Effector memory CD4-positive, alpha-beta T cell (primary cell): ENCODE results near the gene PLEKHJ1.

Experiments
- DNase-seq, 3 donors: peaks; one replicate each; pipeline ENCODE4 v3.0.0-alpha.2; 2020
- H3K27ac ChIP-seq: 2 replicates; pipeline ENCODE4 v1.7.0; 2013; ENCODE audit warnings: mild to moderate bottlenecking, low read length, moderate library complexity; ENCODE audit not compliant: insufficient read depth, poor library complexity, severe bottlenecking
- H3K27me3 ChIP-seq: replicated peaks from 2 replicates; pipeline ENCODE4 v1.7.0; 2013; ENCODE audit warnings: mild to moderate bottlenecking, low read length; ENCODE audit not compliant: insufficient read depth, control insufficient read depth, poor library complexity, severe bottlenecking
- H3K36me3 ChIP-seq: 2 replicates; pipeline ENCODE4 v1.7.0; 2013; ENCODE audit warnings: mild to moderate bottlenecking, low read length, moderate library complexity; ENCODE audit not compliant: control insufficient read depth, insufficient read depth
- H3K4me1 ChIP-seq: 2 replicates; pipeline ENCODE4 v1.7.0; 2013; ENCODE audit warnings: low read length, mild to moderate bottlenecking; ENCODE audit not compliant: control insufficient read depth, insufficient read depth, poor library complexity, severe bottlenecking
- H3K4me3 ChIP-seq: 2 replicates; pipeline ENCODE4 v1.7.0; 2013; ENCODE audit warnings: low read length, low read depth, mild to moderate bottlenecking; ENCODE audit not compliant: insufficient read depth, poor library complexity, severe bottlenecking
- H3K9me3 ChIP-seq: 2 replicates; pipeline ENCODE4 v1.7.0; 2013; ENCODE audit warnings: mild to moderate bottlenecking, low read length, moderate library complexity; ENCODE audit not compliant: control insufficient read depth

Gene PLEKHJ1

GRCh38 chr19:2217591-2217990 lies 18.5 kb downstream of the PLEKHJ1 start:
- Histone ChIP-seq H3K4me1 (peaks cover 7% of the 10 kb centered on the region), H3K9me3 (no peaks in the 10 kb centered on the region), H3K4me3 (no peak overlapping the region), H3K27ac (no peak overlapping the region), H3K27me3 (no peaks in the 10 kb centered on the region), H3K36me3 (peaks cover 47% of the 10 kb centered on the region)
- DNase-seq = no peak

GRCh38 chr19:2216361-2217225 lies 19.5 kb downstream of the PLEKHJ1 start:
- Histone ChIP-seq H3K4me3 (no peak overlapping the region), H3K9me3 (no peaks in the 10 kb centered on the region), H3K36me3 (peaks cover 49% of the 10 kb centered on the region), H3K4me1 (peaks cover 7% of the 10 kb centered on the region), H3K27me3 (no peaks in the 10 kb centered on the region), H3K27ac (no peak overlapping the region)
- DNase-seq = no peak

- DNase-seq = peak in 1 of 3 donors; percentile 16
- Histone ChIP-seq H3K4me1 (peaks cover 7% of the 10 kb centered on the region), H3K27ac (no peak overlapping the region), H3K36me3 (peaks cover 57% of the 10 kb centered on the region), H3K9me3 (no peaks in the 10 kb centered on the region), H3K4me3 (no peak overlapping the region), H3K27me3 (no peaks in the 10 kb centered on the region)
Measured at GRCh38 chr19:2215281-2215751, 20.8 kb downstream of the PLEKHJ1 start.

- no peaks in the 10 kb centered on the region for H3K9me3 ChIP-seq
- H3K4me1 ChIP-seq = peaks cover 7% of the 10 kb centered on the region
- no peak for DNase-seq
- H3K36me3 ChIP-seq = peaks cover 53% of the 10 kb centered on the region
- H3K27ac ChIP-seq = no peak overlapping the region
- no peak overlapping the region for H3K4me3 ChIP-seq
- H3K27me3 ChIP-seq = no peaks in the 10 kb centered on the region
Measured at GRCh38 chr19:2214251-2214650, 21.9 kb downstream of the PLEKHJ1 start.

GRCh38 chr19:2213799-2214198 lies 22.3 kb downstream of the PLEKHJ1 start:
- Histone ChIP-seq H3K9me3 (no peaks in the 10 kb centered on the region), H3K4me3 (no peak overlapping the region), H3K36me3 (peaks cover 51% of the 10 kb centered on the region), H3K27me3 (no peaks in the 10 kb centered on the region), H3K4me1 (peaks cover 7% of the 10 kb centered on the region), H3K27ac (no peak overlapping the region)
- no peak for DNase-seq

GRCh38 chr19:2212861-2213711 lies 23.0 kb downstream of the PLEKHJ1 start:
- no peaks in the 10 kb centered on the region for H3K9me3 ChIP-seq
- H3K4me3 ChIP-seq = no peak overlapping the region
- DNase-seq = no peak
- no peak overlapping the region for H3K27ac ChIP-seq
- H3K27me3 ChIP-seq = no peaks in the 10 kb centered on the region
- H3K36me3 ChIP-seq = peaks cover 55% of the 10 kb centered on the region
- H3K4me1 ChIP-seq = peaks cover 7% of the 10 kb centered on the region

GRCh38 chr19:2210987-2211740 lies 25.0 kb downstream of the PLEKHJ1 start:
- Histone ChIP-seq H3K27ac (no peak overlapping the region), H3K9me3 (no peaks in the 10 kb centered on the region), H3K36me3 (peaks cover 42% of the 10 kb centered on the region), H3K27me3 (no peaks in the 10 kb centered on the region), H3K4me3 (no peak overlapping the region), H3K4me1 (peaks cover 7% of the 10 kb centered on the region)
- DNase-seq = no peak

- Histone ChIP-seq H3K36me3 (peaks cover 42% of the 10 kb centered on the region), H3K4me1 (peaks cover 4% of the 10 kb centered on the region), H3K27me3 (no peaks in the 10 kb centered on the region), H3K9me3 (no peaks in the 10 kb centered on the region), H3K4me3 (no peak overlapping the region), H3K27ac (no peak overlapping the region)
- no peak for DNase-seq
Measured at GRCh38 chr19:2210206-2210605, 25.9 kb downstream of the PLEKHJ1 start.

GRCh38 chr19:2209408-2209807 lies 26.7 kb downstream of the PLEKHJ1 start:
- Histone ChIP-seq H3K4me3 (no peak overlapping the region), H3K9me3 (no peaks in the 10 kb centered on the region), H3K4me1 (no peaks in the 10 kb centered on the region), H3K27ac (no peak overlapping the region), H3K27me3 (no peaks in the 10 kb centered on the region), H3K36me3 (peaks cover 41% of the 10 kb centered on the region)
- DNase-seq = no peak
